Skeletal muscle tissue (tissue), 4 donors: ENCODE results near the gene VPS9D1. TPM values are rescaled to one million over a fixed set of nuclear protein-coding genes. Genes with fewer than 3 reads are reported as not detected.

ENCODE experiments used
- H3K27ac ChIP-seq: one replicate; pipeline ENCODE4 v1.7.0; 2013; ENCODE audit warnings: mild to moderate bottlenecking, low read depth, low read length, inconsistent platforms
- H3K27me3 ChIP-seq, 3 donors: one replicate each; pipeline ENCODE4 v1.7.0; 2013; ENCODE audit warnings: low read length in 3 of 3; ENCODE audit not compliant: control insufficient read depth in 3 of 3, insufficient read depth in 3 of 3
- H3K36me3 ChIP-seq, 3 donors: one replicate each; pipeline ENCODE4 v1.7.0; 2013; ENCODE audit warnings: low read length in 3 of 3; ENCODE audit not compliant: control insufficient read depth in 3 of 3, insufficient read depth in 3 of 3
- H3K4me1 ChIP-seq, 3 donors: one replicate each; pipeline ENCODE4 v1.7.0; 2013; ENCODE audit warnings: low read length in 3 of 3, mild to moderate bottlenecking in 3 of 3; ENCODE audit not compliant: control insufficient read depth in 3 of 3, insufficient read depth in 3 of 3
- H3K4me3 ChIP-seq, 3 donors: one replicate each; pipeline ENCODE4 v1.7.0; 2013; ENCODE audit warnings: low read length in 3 of 3
- H3K9ac ChIP-seq, 3 donors: one replicate each; pipeline ENCODE4 v1.7.0; 2013; ENCODE audit warnings: low read length in 3 of 3, mild to moderate bottlenecking in 3 of 3, moderate library complexity in 2 of 3, low read depth in 1 of 3
- H3K9me3 ChIP-seq, 3 donors: one replicate each; pipeline ENCODE4 v1.7.0; 2013; ENCODE audit warnings: low read length in 3 of 3; ENCODE audit not compliant: control insufficient read depth in 3 of 3
- total RNA-seq: library from RNA; depleted of rRNA; stranded (reverse); fragments of >200 nt; gene quantifications from one replicate; pipeline ENCODE4 v1.2.3, GENCODE V29; 2014
- donor health status: Osteomylitis.

The VPS9D1 gene
- total RNA-seq, 1 donor from 2014 or later: 3.1 TPM

DNA sequence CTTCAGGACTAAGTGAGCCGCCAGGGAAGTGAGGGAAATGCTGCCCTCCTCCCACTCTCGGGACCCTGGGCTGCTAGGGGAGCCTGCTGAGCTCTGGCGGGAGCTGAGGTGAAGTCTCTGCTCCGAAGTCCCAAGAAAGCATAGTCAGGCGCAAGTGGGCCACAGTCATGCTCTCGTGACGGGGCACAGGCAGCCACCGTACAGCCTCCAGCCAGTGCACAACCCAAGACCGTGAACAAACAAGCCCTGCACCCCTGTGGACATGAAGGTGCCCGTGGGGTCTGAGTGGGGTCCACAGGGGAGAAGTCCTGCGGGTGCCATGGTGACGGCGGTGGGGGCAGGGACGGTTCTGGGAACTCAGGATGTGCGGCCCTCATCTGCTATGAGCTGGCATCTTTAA lies 25.3 kb upstream of the VPS9D1 start:
- H3K27me3 ChIP-seq: no peaks in the 10 kb centered on the region
- no peaks in the 10 kb centered on the region for H3K4me1 ChIP-seq
- H3K9me3 ChIP-seq: no peaks in the 10 kb centered on the region
- no peak overlapping the region for H3K4me3 ChIP-seq
- no peak overlapping the region for H3K27ac ChIP-seq
- no peak overlapping the region for H3K9ac ChIP-seq
- H3K36me3 ChIP-seq: peaks cover 0 to 6% (median 0%) of the 10 kb centered on the region in 3 donors

DNA sequence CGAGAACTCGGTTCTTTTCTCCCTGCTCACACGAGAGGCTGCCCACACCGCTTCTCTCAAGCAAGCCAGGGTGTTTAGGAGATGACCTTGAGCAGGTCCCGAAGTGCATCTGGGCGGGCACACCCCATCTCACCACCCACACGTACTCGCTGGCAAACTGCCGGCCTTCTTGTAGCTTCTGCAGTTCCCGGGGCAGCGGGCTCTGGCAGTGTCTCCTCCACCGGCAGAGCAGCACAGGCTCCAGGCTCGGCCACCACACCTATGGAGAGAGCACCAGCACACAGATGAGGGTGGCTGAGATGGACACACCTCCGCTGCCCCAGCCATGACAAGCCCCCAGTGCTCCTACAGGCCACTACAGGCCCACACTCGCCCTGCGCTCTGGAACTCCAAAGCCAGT lies 24.1 kb upstream of the VPS9D1 start:
- no peak overlapping the region for H3K9ac ChIP-seq
- H3K4me3 ChIP-seq: no peak overlapping the region
- H3K27me3 ChIP-seq: no peaks in the 10 kb centered on the region
- H3K9me3 ChIP-seq: no peaks in the 10 kb centered on the region
- H3K4me1 ChIP-seq: no peaks in the 10 kb centered on the region
- H3K36me3 ChIP-seq: peaks cover 3 to 10% (median 6%) of the 10 kb centered on the region in 3 donors
- no peak overlapping the region for H3K27ac ChIP-seq

GRCh38 chr16:89742948-89743347 lies 22.2 kb upstream of the VPS9D1 start:
- no peaks in the 10 kb centered on the region for H3K4me1 ChIP-seq
- no peaks in the 10 kb centered on the region for H3K27me3 ChIP-seq
- H3K4me3 ChIP-seq: no peak overlapping the region
- no peak overlapping the region for H3K9ac ChIP-seq
- no peak overlapping the region for H3K27ac ChIP-seq
- no peaks in the 10 kb centered on the region for H3K9me3 ChIP-seq
- H3K36me3 ChIP-seq: peaks cover 22 to 28% (median 24%) of the 10 kb centered on the region in 3 donors

GRCh38 chr16:89741342-89742014 lies 20.8 kb upstream of the VPS9D1 start:
- H3K4me1 ChIP-seq: no peaks in the 10 kb centered on the region
- no peak overlapping the region for H3K9ac ChIP-seq
- peaks cover 34 to 42% (median 36%) of the 10 kb centered on the region in 3 donors for H3K36me3 ChIP-seq
- H3K27ac ChIP-seq: no peak overlapping the region
- no peak overlapping the region for H3K4me3 ChIP-seq
- H3K27me3 ChIP-seq: no peaks in the 10 kb centered on the region
- H3K9me3 ChIP-seq: no peaks in the 10 kb centered on the region

DNA sequence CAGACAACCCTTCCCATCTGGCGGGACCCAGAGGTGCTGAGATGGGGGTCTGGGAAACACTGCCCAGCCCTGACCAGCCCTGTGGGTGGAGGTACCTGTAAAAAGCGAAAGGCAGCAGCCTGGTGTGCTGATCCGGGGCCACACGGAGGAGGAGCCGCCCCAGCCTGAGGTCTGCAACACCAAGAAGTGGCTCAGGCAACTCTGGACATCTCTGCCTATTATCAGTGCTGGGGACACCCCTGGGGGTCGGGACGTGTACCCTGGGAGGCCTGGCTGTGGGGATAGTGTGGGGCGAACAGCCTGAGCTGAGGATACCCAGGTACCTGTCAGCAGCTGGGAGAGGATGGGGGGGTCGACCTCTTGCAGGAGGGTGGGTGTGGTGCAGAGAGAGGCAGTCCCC lies 18.7 kb upstream of the VPS9D1 start:
- no peak overlapping the region for H3K27ac ChIP-seq
- no peaks in the 10 kb centered on the region for H3K9me3 ChIP-seq
- H3K4me3 ChIP-seq: no peak overlapping the region
- no peak overlapping the region for H3K9ac ChIP-seq
- no peaks in the 10 kb centered on the region for H3K4me1 ChIP-seq
- no peaks in the 10 kb centered on the region for H3K27me3 ChIP-seq
- H3K36me3 ChIP-seq: peaks cover 48 to 63% (median 52%) of the 10 kb centered on the region in 3 donors

DNA sequence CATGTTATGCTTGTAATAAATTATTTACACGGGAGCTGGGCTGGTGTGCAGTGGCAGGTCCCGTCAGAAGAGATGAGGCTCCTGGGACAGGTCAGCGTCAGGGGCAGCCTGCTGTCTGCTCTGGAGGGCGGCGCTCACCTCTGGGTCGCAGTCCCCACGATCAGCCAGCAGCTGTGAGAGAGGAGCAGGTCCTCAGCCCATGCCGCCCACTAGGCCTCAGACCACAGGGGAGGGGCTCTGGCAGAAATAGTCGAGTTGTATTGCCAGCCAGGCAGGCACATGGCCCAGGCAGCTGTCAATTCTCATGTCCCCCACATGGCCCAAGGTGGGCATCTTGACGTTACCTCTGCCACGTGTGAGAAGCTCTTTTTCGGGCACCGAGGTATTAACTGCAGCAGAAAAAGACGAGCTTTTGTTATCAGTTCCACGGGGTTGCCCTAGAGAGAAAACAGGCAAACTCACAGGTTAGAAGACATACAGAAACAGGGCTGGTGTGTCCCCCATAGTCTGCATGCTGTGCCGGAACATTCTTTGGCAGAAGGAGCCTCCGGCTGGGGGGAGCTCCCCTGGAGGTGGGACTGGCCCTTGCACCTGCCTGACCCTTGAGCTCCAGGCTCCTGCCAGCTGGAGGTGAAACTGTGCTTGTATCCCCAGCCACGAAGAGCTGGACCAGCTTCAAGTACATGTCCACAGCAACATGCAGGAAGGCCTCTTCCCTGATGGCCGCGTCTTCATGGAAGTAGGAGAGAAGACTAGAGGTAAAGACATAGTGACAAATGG lies 18.0 kb upstream of the VPS9D1 start:
- no peak overlapping the region for H3K4me3 ChIP-seq
- peaks cover 53 to 70% (median 57%) of the 10 kb centered on the region in 3 donors for H3K36me3 ChIP-seq
- no peaks in the 10 kb centered on the region for H3K4me1 ChIP-seq
- no peak overlapping the region for H3K9ac ChIP-seq
- H3K9me3 ChIP-seq: no peaks in the 10 kb centered on the region
- no peak overlapping the region for H3K27ac ChIP-seq
- H3K27me3 ChIP-seq: no peaks in the 10 kb centered on the region

DNA sequence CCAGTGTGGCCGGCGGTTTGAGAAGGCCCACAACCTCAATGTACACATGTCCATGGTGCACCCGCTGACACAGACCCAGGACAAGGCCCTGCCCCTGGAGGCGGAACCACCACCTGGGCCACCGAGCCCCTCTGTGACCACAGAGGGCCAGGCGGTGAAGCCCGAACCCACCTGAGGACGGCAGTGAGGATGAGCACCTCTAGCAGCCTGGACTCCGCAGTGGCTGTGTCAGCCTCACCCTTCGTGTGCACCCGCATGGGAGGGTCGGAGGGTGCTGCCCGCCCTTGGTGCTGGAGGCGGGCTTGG lies 17.3 kb upstream of the VPS9D1 start:
- H3K9ac ChIP-seq: no peak overlapping the region
- no peaks in the 10 kb centered on the region for H3K4me1 ChIP-seq
- H3K9me3 ChIP-seq: no peaks in the 10 kb centered on the region
- no peaks in the 10 kb centered on the region for H3K27me3 ChIP-seq
- H3K36me3 ChIP-seq: peaks cover 60 to 76% (median 64%) of the 10 kb centered on the region in 3 donors
- H3K4me3 ChIP-seq: no peak overlapping the region
- no peak overlapping the region for H3K27ac ChIP-seq

- Histone ChIP-seq H3K36me3 (peaks cover 62 to 80% (median 69%) of the 10 kb centered on the region in 3 donors), H3K4me1 (no peaks in the 10 kb centered on the region), H3K9me3 (no peaks in the 10 kb centered on the region), H3K4me3 (no peak overlapping the region), H3K27ac (no peak overlapping the region), H3K27me3 (no peaks in the 10 kb centered on the region), H3K9ac (no peak overlapping the region)
These were observed 16.8 kb upstream of the VPS9D1 start for GRCh38 chr16:89737341-89738071.

GRCh38 chr16:89736554-89736953 lies 15.9 kb upstream of the VPS9D1 start:
- Histone ChIP-seq H3K27ac (no peak overlapping the region), H3K4me3 (no peak overlapping the region), H3K27me3 (no peaks in the 10 kb centered on the region), H3K4me1 (no peaks in the 10 kb centered on the region), H3K9me3 (no peaks in the 10 kb centered on the region), H3K9ac (no peak overlapping the region), H3K36me3 (peaks cover 70 to 89% (median 78%) of the 10 kb centered on the region in 3 donors)

- Histone ChIP-seq H3K9me3 (no peaks in the 10 kb centered on the region), H3K4me1 (no peaks in the 10 kb centered on the region), H3K27me3 (no peaks in the 10 kb centered on the region), H3K27ac (no peak overlapping the region), H3K9ac (no peak overlapping the region), H3K4me3 (no peak overlapping the region), H3K36me3 (peaks cover 79 to 97% (median 88%) of the 10 kb centered on the region in 3 donors)
These were observed 13.1 kb upstream of the VPS9D1 start for GRCh38 chr16:89733792-89734191.
